Right atrium auricular region (tissue), 2 donors: ENCODE data around the gene ZP2. TPM values are rescaled to one million over a fixed set of nuclear protein-coding genes. Genes with fewer than 3 reads are reported as not detected.

ENCODE experiments used
- DNase-seq: peaks from one replicate; pipeline ENCODE4 v3.0.0-alpha.2; 2019; ENCODE audit warnings: low spot score
- H3K27ac ChIP-seq, 2 donors: fragments of 200-600 bp; sonication (generic); 1 replicate in 1 of 2; 2 replicates in 1 of 2; pipeline ENCODE4 v1.5.1; 2016 to 2019
- H3K27me3 ChIP-seq, 2 donors: fragments of 200-600 bp; sonication (generic); one replicate each; pipeline versions ENCODE4 v1.5.1 to v1.6.0; 2017 to 2019
- H3K36me3 ChIP-seq: fragments of 200-600 bp; sonication (generic); one replicate; pipeline ENCODE4 v1.5.1; 2016
- H3K4me1 ChIP-seq, 2 donors: fragments of 200-600 bp; sonication (generic); one replicate each; pipeline versions ENCODE4 v1.5.1 to v1.6.0; 2017 to 2019
- H3K4me3 ChIP-seq, 2 donors: fragments of 200-600 bp; sonication (generic); 1 replicate in 1 of 2; 2 replicates in 1 of 2; pipeline ENCODE4 v1.5.1; 2017 to 2019; ENCODE audit warnings: mild to moderate bottlenecking in 1 of 2, moderate library complexity in 1 of 2
- H3K9me3 ChIP-seq, 2 donors: fragments of 200-600 bp; sonication (generic); one replicate each; pipeline ENCODE4 v1.5.1; 2019
- CTCF ChIP-seq, 2 donors: fragments of 200-600 bp; sonication (generic); IDR thresholded peaks; one replicate each; pipeline ENCODE4 v1.5.1; 2019; ENCODE audit warnings: antibody characterized with exemption in 2 of 2
- total RNA-seq, 2 donors: library from RNA; depleted of rRNA; stranded (reverse); fragments of >200 nt; gene quantifications; one replicate each; pipeline ENCODE4 v1.1.0, GENCODE V29; 2016

ZP2 gene
- total RNA-seq, 2 donors from 2014 or later, result not detected

- TF ChIP-seq CTCF (IDR thresholded peaks at IDR 0.05), result no peak
- no peaks in the 10 kb centered on the region for H3K27me3 ChIP-seq
- no peaks in the 10 kb centered on the region for H3K36me3 ChIP-seq
- no peak overlapping the region for H3K27ac ChIP-seq
- no peak overlapping the region for H3K4me3 ChIP-seq
- no peaks in the 10 kb centered on the region for H3K9me3 ChIP-seq
- DNase-seq, result no peak
- peaks cover 0 to 6% of the 10 kb centered on the region in 2 donors for H3K4me1 ChIP-seq
Observed at GRCh38 chr16:21190013-21190412, 21.4 kb downstream of the ZP2 start.

- no peak for DNase-seq
- Histone ChIP-seq H3K27ac (no peak overlapping the region), H3K36me3 (no peaks in the 10 kb centered on the region), H3K4me1 (peaks cover 0 to 6% of the 10 kb centered on the region in 2 donors), H3K27me3 (no peaks in the 10 kb centered on the region), H3K4me3 (no peak overlapping the region), H3K9me3 (no peaks in the 10 kb centered on the region)
- no peak for TF ChIP-seq CTCF (IDR thresholded peaks at IDR 0.05)
Observed at GRCh38 chr16:21189311-21189710, 22.1 kb downstream of the ZP2 start.

- no peak for DNase-seq
- no peaks in the 10 kb centered on the region for H3K9me3 ChIP-seq
- no peak overlapping the region for H3K4me3 ChIP-seq
- no peaks in the 10 kb centered on the region for H3K27me3 ChIP-seq
- TF ChIP-seq CTCF (IDR thresholded peaks at IDR 0.05), result no peak
- peaks cover 15% of the 10 kb centered on the region for H3K36me3 ChIP-seq
- H3K27ac ChIP-seq, result no peak overlapping the region
- peaks cover 0 to 6% of the 10 kb centered on the region in 2 donors for H3K4me1 ChIP-seq
Observed at GRCh38 chr16:21186326-21186691, 25.1 kb downstream of the ZP2 start.

- no peak overlapping the region for H3K4me3 ChIP-seq
- H3K9me3 ChIP-seq, result no peaks in the 10 kb centered on the region
- H3K27me3 ChIP-seq, result no peaks in the 10 kb centered on the region
- no peak overlapping the region for H3K27ac ChIP-seq
- no peak for DNase-seq
- H3K4me1 ChIP-seq, result peaks cover 0 to 6% of the 10 kb centered on the region in 2 donors
- no peak for TF ChIP-seq CTCF (IDR thresholded peaks at IDR 0.05)
- H3K36me3 ChIP-seq, result peaks cover 20% of the 10 kb centered on the region
Observed at GRCh38 chr16:21185659-21186325, 25.6 kb downstream of the ZP2 start.

- H3K4me3 ChIP-seq, result no peak overlapping the region
- no peak for TF ChIP-seq CTCF (IDR thresholded peaks at IDR 0.05)
- no peaks in the 10 kb centered on the region for H3K9me3 ChIP-seq
- no peak for DNase-seq
- H3K27me3 ChIP-seq, result no peaks in the 10 kb centered on the region
- peaks cover 0 to 6% of the 10 kb centered on the region in 2 donors for H3K4me1 ChIP-seq
- no peak overlapping the region for H3K27ac ChIP-seq
- peaks cover 28% of the 10 kb centered on the region for H3K36me3 ChIP-seq
Observed at GRCh38 chr16:21184834-21185233, 26.5 kb downstream of the ZP2 start.

- Histone ChIP-seq H3K4me1 (peaks cover 0 to 6% of the 10 kb centered on the region in 2 donors), H3K4me3 (no peak overlapping the region), H3K27ac (no peak overlapping the region), H3K36me3 (peaks cover 37% of the 10 kb centered on the region), H3K27me3 (no peaks in the 10 kb centered on the region), H3K9me3 (no peaks in the 10 kb centered on the region)
- no peak for TF ChIP-seq CTCF (IDR thresholded peaks at IDR 0.05)
- no peak for DNase-seq
Observed at GRCh38 chr16:21183995-21184394, 27.4 kb downstream of the ZP2 start.
